Endothelial cell of umbilical vein (primary cell): ENCODE measurements around the gene UBE2B.

Experiments used
- CTCF ChIP-seq, 2 donors: IDR thresholded peaks; 1 replicate in 1 of 2; 2 replicates in 1 of 2; pipeline ENCODE4 v1.5.1; 2011; ENCODE audit warnings: low read length in 2 of 2, mild to moderate bottlenecking in 2 of 2, moderate library complexity in 2 of 2, control low read depth in 1 of 2, inconsistent platforms in 1 of 2, low read depth in 1 of 2; ENCODE audit not compliant: insufficient read depth in 1 of 2; ENCODE audit errors: extremely low read depth in 1 of 2
- MAX ChIP-seq: IDR thresholded peaks from 2 replicates; pipeline ENCODE4 v1.6.1; 2011; ENCODE audit not compliant: insufficient read depth, insufficient read length
- POLR2A ChIP-seq: IDR thresholded peaks from 2 replicates; pipeline ENCODE4 v1.6.1; 2012; ENCODE audit warnings: low read depth, mild to moderate bottlenecking, control low read depth, low read length
- POLR2AphosphoS5 ChIP-seq: IDR thresholded peaks from 2 replicates; pipeline ENCODE4 v1.6.1; 2012; ENCODE audit warnings: low read depth, mild to moderate bottlenecking, control low read depth, low read length, moderate library complexity; ENCODE audit not compliant: insufficient read depth

- TF ChIP-seq CTCF (IDR thresholded peaks at IDR 0.05; ENCODE audit: extremely low read depth in 1 of 2, insufficient read depth in 1 of 2, low read depth in 1 of 2, low read length in 2 of 2) (no peak), POLR2A (no peak), POLR2AphosphoS5 (no peak), MAX (no peak)
Observed at GRCh38 chr5:134420343-134420742, 49.0 kb downstream of the UBE2B start.
